Measurements from ENCODE around the gene RPA1.
"Not testable (repeated sequence)": the region's sequence is repeated elsewhere in the genome, so short reads cannot be mapped to it uniquely, and the experiment has no call there.

RPA1 gene

GRCh38 chr17:1820528-1821252 lies 9.1 kb upstream of the RPA1 start:
- no peak for DNase-seq

DNA sequence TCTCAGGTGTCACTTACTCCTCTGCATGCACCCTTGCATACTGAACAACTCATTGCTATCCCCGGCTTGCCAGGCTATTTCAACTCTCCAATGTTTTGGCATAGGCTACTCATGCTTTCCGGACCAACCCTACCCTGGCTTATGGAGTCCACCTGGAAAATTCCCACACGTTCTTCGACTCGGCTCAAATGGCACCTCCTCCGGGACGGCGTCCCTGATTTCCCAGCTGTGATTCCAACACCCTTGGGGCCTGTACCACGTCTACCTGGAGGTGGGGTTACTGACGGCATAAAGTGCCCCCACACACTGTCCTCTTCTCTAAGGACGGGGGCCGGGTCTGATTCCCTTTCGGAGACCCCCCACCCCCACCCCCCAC lies 601 bp upstream of the RPA1 start:
- no peak for DNase-seq

DNA sequence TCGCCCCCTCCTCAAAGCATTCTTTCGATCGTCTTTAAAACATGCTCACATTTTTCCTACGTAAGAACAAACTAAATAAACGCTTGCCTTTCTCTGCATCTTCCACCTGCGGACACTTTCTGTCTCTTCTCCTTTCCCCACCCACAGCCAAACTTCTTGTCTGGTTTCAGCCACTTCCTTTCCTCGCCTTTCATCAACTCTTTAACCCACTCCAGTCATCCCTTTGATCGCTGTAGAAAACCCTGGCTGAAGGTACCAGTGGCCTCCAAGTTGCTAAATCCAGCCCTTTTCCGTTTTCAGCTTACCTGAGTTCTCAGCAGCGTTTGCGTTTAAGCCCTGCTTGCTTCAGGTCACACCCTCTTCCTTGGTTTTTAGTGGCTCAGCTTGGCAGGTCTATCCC lies 483 bp downstream of the RPA1 start:
- peak; percentile 11 for DNase-seq

DNA sequence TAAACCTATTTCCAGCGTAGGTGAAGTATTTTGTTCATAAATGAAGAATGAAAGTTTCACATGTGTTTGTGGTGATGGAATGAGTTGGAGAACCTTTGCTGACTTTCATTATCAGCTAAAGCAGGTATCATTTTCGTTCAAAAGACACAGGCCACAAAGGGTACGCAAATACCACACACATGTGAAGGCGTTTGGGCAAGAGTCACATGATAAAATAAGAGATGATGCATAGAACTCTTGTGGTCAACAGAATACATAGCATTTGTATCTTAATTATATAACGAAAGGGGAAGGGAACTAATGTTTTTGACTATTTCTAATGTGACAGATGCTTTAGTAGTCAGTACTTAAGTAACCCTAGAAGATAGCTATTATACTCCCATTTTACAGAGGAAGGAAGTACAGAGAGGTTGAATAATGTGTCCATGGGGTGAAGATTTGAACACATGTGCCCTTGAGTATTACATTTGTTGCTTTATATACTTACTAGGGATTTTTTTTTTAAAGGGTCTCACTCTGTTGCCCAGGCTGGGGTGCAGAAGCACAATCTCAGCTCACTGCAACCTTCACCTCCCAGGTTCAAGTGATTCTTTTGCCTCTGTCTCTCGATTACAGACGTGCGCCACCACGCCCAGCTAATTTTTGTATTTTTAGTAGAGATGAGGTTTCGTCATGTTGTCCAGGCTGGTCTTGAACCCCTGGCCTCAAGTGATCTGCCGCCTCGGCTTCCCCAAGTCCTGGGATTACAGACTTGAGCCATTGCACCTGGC lies 4.8 kb downstream of the RPA1 start:
- DNase-seq, result no peak

GRCh38 chr17:1839516-1839915 lies 9.7 kb downstream of the RPA1 start:
- no peak for DNase-seq

GRCh38 chr17:1843947-1844346 lies 14.1 kb downstream of the RPA1 start:
- DNase-seq, result no peak

- DNase-seq, result no peak
These were observed 17.4 kb downstream of the RPA1 start for GRCh38 chr17:1847191-1847590.

DNA sequence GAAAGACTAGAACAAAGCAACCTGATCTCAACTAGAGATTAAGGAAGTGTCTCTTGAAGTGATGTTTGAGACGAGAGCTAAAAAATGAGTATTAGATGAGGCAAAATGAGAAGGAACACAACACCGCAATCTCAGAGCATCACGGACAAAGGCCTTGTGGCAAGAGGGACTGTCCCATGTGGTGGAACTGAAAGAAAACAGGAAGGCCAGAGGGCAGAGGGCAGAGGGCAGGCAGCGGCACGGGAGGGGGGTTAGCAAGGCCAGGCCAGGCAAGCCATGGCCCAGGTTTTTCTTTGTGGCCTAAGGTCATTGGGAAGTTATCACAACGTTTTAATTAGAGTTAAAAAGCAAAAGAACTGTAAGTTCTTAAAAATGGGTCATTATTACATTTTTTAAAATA lies 22.5 kb downstream of the RPA1 start:
- DNase-seq, result no peak

- DNase-seq, result no peak
These were observed 23.9 kb downstream of the RPA1 start for GRCh38 chr17:1853698-1854097.

GRCh38 chr17:1856462-1856861 lies 26.7 kb downstream of the RPA1 start:
- DNase-seq, result not testable (repeated sequence)

DNA sequence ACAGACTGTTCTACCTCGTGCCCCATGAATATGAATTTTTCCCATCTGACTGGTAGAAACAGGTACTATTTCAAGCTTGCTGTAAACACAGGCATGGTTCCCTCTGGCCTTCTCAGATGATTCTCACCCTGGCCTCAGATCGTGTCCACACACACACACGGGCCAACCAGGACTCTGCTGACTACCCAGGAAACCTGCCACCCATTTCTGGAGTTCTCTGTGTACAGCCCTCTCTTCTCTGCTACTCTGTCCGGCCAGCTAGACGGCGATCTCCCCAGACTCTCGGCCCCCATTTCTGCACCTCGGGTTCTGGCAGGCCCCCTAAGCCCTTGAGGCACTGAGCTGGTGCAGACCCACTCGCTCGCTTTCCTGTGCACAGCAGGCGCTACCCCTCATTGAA lies 31.2 kb downstream of the RPA1 start:
- no peak for DNase-seq

DNA sequence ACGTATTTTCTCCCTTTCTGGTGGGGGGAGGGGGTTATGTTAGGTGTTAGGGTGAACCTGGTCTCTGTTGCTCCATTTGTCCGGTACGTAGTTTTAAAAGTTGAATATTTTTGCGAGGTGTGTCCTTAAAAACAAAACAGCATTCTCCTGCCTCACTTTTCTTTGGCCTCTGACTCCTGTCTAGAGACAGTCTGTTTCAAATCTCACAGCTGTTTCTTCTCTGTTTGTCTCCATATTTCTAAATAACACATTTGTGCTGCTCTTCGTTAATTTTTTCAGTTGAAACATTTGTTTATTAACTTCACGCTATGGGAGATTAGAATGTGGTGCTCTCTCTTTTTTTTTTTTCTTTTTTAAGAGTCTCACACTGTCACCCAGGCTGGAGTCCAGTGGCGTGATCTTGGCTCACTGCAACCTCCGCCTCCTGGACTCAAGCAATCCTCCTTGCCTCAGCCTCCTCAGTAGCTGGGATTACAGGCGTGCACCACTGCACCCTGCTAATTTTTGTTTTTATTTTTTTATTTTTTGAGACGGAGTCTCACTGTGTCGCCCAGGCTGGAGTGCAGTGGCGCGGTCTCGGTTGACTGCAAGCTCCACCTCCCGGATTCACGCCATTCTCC lies 31.7 kb downstream of the RPA1 start:
- DNase-seq, result no peak

- no peak for DNase-seq
These were observed 35.6 kb downstream of the RPA1 start for GRCh38 chr17:1865252-1866037.

GRCh38 chr17:1867307-1867706 lies 37.5 kb downstream of the RPA1 start:
- no peak for DNase-seq

GRCh38 chr17:1868090-1868489 lies 38.3 kb downstream of the RPA1 start:
- DNase-seq, result no peak

GRCh38 chr17:1870592-1870991 lies 40.8 kb downstream of the RPA1 start:
- no peak for DNase-seq

DNA sequence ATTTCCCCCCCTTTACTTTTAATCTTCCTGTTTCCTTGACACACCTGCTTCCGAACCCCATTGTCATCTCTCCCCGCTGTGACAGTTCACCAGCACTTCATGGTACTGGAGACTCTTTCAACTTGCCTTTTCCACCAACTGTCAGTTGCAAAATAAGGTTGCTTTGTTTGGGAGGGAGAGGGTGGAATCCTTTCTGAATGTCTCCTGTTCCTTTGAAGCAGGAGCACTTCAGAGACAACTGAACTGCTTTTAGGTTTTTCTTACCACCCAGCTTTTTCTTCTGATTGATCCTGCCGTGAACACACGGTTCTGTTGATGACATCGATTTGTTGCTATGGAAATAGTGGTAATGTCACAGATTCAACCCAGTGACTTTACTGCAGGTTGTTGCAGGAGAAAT lies 42.0 kb downstream of the RPA1 start:
- no peak for DNase-seq

DNA sequence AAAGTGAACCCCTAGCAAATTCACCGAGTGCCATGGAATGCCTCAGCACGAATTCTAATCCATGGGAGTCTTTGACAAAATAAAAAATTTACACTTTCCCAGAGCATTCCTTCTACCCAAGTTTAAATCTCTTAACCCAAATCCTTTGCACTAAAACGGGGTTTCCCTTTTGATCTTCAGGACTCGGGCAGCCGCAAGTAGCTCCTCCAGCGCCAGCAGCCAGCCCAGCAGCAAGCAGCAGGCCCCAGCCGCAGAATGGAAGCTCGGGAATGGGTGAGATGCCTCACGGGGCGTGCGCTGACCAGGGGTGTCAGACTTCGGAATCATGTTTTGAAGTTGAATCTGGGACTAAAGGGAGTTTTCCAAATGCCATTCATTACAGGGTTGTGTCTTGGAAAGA lies 42.4 kb downstream of the RPA1 start:
- no peak for DNase-seq

DNA sequence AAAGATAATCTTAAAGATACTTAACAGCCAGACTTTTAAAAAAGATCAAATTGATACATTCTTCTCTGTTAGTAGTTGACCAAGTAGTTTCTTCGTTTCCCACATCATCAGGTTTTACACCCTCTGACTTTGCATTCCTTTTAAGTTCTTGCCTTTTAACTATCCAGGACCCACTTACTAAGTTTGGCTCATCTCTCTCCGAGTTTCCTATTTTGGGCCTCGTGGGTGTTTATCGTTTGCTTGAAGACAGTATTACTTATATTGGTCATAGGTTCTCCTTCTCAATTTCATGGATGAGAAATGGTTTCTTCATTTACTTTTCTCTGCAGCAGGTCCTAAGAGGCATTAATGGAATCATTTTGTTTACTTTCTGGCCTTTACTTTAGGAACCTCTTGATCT lies 43.2 kb downstream of the RPA1 start:
- DNase-seq, result no peak

DNA sequence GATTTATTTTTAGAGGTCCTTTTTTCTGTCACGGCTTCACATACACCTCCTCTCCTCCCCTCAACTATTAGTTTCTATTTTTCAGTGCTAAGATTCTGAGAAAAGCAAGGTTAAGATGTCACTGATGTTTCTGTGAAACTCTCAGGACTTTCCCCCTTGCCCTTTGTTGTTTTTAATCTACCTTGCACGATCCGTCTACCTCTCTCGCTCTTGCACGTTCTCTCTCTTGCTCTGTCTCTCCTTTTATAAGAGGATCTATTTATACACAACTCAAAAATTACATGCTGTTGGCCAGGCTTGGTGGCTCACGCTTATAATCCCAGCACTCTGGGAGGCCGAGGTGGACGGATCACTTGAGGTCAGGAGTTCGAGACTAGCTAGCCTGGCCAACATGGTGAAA lies 43.6 kb downstream of the RPA1 start:
- DNase-seq, result no peak

GRCh38 chr17:1875597-1875996 lies 45.8 kb downstream of the RPA1 start:
- no peak for DNase-seq

DNA sequence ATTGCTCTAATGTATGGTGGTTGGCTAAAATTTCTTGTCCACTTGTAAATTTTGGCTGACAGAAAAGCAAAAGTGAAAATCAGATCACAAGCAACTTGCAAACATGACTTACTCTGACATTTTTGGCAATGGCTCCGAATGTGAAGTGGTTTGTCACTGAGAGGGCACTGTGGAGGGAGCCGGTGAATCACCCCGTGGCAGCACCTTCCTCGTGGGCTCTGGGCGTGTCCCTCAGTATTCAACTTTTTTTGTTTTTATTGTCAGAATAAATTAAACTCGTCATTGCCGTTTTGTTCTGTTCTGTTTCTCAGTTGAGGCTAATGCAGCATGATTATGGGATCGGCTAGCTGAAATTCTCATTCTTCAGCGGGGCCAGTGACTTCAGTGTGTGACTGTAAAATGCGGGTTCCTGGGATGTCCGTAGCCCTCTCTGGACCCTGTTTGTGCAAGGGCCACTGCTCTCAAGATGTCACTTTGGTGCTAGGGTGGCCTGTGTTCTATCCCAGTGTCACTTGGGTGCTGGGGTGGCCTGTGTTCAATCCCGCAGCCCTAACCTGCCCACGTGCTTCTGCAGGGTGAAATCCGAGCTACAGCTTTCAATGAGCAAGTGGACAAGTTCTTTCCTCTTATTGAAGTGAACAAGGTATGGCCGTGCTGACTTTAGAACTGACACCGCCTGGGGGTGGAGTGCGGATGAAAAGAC lies 48.8 kb downstream of the RPA1 start:
- peak; percentile 24 for DNase-seq
